NCI-H2227 (cell line): ENCODE results near the gene DNAAF3.

Experiments used
- DNase-seq: peaks from one replicate; lab custom pipeline; 2025; ENCODE audit not compliant: unreplicated experiment; lab: John Stamatoyannopoulos, UW

Gene DNAAF3

DNA sequence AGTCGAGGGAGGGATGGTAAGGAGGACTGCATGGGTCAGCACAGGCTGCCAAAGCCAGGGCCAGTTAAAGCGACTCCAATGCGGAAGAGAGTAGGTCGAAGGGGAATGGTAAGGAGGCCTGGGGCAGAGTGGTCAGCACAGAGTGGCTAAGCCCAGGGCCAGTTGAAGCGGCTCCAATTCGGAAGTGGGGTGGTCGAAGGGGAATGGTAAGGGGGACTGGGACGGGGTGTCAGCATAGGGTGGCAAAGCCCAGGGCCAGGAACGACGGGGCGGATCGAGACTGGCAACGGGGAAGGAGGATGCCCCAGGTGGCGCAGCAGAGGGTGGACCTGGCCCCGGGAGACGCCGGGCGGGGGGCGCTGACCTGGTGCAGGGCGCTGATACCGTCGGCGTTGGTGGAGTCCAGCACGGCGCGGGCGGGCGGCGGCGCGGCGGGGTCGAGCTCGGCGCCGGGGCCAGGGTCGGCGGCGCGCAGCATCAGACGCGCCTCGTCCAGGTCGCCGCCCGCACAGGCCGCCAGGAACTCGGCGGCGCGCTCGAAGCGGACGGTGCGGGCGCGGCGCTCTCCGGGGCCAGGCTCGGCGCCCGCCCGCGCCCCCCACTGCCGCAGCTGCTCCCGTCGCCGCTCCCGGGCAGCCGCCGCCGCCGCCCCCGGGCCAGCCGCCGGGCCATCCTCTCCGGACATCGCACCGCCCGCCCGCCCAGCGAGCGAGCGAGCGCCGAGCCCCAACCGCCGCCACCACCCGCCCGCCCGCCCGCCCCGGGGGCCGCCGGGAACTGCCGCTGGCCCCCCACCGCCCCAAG, 49.4 kb downstream of the DNAAF3 start, which contains the start of gene PPP1R12C:
PPP1R12C (minus strand) TSS at position 779 of the 804 bp plus-strand sequence; CDS start at position 685, 94 bp downstream.
- peak; percentile 84 for DNase-seq

DNA sequence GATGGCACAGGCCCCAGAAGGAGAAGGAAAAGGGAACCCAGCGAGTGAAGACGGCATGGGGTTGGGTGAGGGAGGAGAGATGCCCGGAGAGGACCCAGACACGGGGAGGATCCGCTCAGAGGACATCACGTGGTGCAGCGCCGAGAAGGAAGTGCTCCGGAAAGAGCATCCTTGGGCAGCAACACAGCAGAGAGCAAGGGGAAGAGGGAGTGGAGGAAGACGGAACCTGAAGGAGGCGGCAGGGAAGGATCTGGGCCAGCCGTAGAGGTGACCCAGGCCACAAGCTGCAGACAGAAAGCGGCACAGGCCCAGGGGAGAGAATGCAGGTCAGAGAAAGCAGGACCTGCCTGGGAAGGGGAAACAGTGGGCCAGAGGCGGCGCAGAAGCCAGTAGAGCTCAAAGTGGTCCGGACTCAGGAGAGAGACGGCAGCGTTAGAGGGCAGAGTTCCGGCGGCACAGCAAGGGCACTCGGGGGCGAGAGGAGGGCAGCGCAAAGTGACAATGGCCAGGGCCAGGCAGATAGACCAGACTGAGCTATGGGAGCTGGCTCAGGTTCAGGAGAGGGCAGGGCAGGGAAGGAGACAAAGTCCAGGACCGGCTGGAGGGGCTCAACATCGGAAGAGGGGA, 50.1 kb downstream of the DNAAF3 start:
- peak; percentile 89 for DNase-seq

DNA sequence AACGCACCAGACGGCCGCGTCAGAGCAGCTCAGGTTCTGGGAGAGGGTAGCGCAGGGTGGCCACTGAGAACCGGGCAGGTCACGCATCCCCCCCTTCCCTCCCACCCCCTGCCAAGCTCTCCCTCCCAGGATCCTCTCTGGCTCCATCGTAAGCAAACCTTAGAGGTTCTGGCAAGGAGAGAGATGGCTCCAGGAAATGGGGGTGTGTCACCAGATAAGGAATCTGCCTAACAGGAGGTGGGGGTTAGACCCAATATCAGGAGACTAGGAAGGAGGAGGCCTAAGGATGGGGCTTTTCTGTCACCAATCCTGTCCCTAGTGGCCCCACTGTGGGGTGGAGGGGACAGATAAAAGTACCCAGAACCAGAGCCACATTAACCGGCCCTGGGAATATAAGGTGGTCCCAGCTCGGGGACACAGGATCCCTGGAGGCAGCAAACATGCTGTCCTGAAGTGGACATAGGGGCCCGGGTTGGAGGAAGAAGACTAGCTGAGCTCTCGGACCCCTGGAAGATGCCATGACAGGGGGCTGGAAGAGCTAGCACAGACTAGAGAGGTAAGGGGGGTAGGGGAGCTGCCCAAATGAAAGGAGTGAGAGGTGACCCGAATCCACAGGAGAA, 50.9 kb downstream of the DNAAF3 start:
- no peak for DNase-seq

DNA sequence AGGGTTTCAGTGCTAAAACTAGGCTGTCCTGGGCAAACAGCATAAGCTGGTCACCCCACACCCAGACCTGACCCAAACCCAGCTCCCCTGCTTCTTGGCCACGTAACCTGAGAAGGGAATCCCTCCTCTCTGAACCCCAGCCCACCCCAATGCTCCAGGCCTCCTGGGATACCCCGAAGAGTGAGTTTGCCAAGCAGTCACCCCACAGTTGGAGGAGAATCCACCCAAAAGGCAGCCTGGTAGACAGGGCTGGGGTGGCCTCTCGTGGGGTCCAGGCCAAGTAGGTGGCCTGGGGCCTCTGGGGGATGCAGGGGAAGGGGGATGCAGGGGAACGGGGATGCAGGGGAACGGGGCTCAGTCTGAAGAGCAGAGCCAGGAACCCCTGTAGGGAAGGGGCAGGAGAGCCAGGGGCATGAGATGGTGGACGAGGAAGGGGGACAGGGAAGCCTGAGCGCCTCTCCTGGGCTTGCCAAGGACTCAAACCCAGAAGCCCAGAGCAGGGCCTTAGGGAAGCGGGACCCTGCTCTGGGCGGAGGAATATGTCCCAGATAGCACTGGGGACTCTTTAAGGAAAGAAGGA, 51.8 kb downstream of the DNAAF3 start:
- no peak for DNase-seq

DNA sequence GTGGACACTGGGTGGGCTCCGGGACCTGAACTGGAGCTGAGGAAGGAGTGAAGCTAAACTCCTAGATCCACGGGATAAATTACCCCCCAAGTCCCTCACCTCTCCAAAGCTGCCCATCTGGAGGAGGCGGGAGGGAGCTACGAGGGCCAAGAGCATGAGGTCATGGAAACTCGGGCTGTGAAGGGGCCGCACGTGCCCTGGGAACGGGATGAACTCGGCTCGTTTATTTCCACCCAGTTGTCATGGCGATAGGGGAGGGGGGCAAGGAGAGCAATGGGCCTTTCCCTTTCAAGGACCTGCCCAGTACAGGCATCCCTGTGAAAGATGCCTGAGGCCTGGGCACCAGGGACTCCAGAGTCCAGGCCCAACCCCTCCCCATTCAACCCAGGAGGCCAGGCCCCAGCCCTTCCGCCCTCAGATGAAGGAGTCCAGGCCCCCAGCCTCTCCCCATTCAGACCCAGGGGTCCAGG, 52.8 kb downstream of the DNAAF3 start:
- peak; percentile 93 for DNase-seq

DNA sequence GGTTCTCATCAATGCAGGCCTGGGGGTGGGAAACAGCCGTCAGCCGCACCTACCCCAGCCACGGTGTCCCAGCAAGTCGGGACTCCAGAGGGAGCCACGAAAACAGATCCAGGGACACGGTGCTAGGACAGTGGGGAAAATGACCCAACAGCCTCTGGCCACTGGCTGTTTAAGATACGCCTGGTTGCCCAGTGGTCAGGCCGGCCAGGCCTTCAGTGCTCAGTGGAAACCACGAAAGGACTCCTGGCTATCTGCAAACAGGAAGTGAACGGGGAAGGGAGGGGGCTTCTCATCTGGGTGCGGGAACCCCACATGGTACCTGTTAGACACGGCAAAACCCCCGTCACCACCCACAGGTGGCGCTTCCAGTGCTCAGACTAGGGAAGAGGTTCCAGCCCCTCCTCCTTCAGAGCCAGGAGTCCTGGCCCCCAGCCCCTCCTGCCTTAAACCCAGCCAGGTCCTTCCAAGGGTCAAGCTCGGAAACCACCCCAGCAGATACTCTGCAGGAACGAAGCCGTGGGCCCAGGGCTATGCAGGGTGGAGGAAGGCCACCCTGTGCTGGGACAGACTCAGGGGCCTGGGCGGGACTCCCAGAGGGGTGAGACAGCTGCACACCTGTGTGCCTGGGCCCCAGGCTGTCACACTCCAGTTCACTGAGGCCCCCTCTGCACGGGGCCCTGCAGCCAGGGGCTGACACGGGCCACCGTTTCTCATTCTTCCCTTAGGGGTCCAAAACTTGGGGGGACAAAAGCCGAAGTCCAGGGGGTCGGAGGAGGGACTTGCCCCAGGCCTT, 53.4 kb downstream of the DNAAF3 start:
- no peak for DNase-seq

DNA sequence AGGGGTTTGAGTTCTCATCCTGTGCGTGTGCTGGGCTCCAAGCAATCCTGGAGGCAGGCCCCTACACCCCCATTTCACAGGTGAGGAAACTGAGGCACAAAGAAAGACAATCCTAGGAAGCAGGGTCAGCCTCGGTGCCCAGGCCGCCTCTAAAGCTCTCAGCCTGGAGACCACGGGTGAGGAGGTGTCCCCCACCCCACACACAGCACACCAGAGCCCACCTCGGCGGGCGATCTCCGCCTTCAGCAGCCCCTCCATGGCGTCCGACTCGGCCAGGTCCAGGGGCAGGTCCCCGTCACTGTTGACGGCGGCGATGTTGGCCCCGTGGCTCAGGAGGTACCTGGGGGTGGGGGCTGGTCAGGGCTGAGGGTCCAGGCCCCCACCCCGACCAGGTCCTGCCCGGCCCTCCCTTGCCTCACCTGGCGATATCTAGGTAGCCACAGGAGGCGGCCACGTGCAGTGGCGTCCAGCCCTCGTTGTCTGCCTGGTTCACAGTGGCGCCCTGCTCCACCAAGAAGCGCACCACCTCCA, 54.1 kb downstream of the DNAAF3 start:
- DNase-seq: no peak

DNA sequence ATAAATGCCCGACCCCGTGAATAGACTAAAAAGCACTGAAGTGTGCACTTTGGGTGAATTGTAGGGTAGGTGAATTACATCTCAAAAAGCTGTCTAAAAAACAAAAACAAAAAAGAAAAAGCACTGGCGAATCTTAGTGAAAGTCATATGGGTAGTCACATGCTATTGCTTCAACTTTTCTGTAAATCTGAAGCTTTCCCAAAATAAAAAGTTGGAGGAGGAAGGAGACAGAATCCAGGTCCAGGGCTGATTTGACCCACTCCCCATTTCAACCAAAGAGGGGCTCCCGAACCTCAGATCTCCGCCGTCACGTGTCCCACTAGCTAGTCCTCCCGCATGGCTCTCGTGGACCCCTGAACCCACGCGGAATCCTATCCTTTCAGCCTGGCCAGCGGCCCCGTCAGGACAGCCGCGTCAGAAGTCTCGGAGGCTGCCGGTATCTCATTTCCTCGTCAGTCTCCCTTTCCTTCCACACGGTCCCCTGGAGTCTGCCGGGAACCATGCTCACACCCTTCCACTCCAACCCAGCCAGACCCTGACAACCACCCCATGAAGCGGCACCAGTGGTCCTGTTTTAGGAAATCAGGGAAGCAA, 55.1 kb downstream of the DNAAF3 start:
- DNase-seq: no peak

DNA sequence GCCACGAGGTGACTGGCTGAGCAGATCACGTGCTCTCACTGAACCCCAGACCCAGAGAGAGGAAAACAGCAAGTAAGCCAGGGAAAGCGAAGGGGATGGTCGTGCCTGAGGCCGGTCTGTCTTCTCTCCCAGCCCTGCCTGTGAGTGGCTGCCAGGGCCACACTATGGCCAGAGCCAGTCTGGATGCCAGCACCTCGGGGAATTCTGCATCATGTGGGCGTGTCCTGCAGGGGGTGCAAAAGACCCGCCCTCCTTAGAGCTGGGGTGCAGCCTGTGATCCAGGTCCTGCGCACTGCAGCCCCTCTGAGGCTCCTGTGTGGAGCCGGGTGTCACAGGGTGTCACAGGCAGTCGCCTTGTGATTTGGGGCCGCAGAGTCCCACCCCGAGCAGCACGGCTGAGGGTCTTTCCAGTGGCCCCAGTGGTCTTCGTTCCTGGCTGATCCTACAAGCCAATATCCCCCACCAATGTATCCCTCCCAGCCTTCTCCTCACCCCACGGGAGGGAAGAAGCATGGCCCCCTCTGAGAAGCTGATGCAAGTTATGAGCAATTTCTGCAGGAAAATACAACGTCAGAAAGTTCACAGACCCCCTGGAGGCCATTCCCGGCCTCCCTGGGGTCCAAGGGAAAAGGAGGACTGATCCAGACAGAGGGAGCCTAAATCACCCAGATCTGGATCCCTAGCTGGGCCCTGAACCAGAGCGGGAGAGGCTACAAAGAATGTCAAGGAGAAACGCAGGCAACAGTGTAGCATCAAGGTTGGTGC, 56.7 kb downstream of the DNAAF3 start:
- DNase-seq: no peak
